ENCODE results near the gene SMOC2. TPM values are rescaled to one million over a fixed set of nuclear protein-coding genes. Genes with fewer than 3 reads are reported as not detected.
A peak's percentile ranks its signal among the peaks of the same experiment; 100 is the strongest.

Gene SMOC2
- total RNA-seq, 3 donors from 2014 or later: 11.4 to 40.4 (median 18.8) TPM

- ATAC-seq: no peak
- H3K4me3 ChIP-seq: no peak overlapping the region
- no peak for TF ChIP-seq CTCF (IDR thresholded peaks at IDR 0.05)
- intact Hi-C loops (cut with DNase I, micrococcal nuclease): no loop called here
- no peak for DNase-seq
- no peaks in the 10 kb centered on the region for H3K36me3 ChIP-seq (ENCODE audit: low read depth)
- H3K9me3 ChIP-seq: no peaks in the 10 kb centered on the region
- no peaks in the 10 kb centered on the region for H3K4me1 ChIP-seq (ENCODE audit: low read depth)
Measured at GRCh38 chr6:168663041-168663440, 222.1 kb downstream of the SMOC2 start.

GRCh38 chr6:168664956-168665355, 224.0 kb downstream of the SMOC2 start:
- no peak for TF ChIP-seq CTCF (IDR thresholded peaks at IDR 0.05)
- no peaks in the 10 kb centered on the region for H3K9me3 ChIP-seq
- no peaks in the 10 kb centered on the region for H3K4me1 ChIP-seq (ENCODE audit: low read depth)
- DNase-seq: no peak
- H3K4me3 ChIP-seq: no peak overlapping the region
- intact Hi-C loops (cut with DNase I, micrococcal nuclease): no loop called here
- no peaks in the 10 kb centered on the region for H3K36me3 ChIP-seq (ENCODE audit: low read depth)
- no peak for ATAC-seq

DNA sequence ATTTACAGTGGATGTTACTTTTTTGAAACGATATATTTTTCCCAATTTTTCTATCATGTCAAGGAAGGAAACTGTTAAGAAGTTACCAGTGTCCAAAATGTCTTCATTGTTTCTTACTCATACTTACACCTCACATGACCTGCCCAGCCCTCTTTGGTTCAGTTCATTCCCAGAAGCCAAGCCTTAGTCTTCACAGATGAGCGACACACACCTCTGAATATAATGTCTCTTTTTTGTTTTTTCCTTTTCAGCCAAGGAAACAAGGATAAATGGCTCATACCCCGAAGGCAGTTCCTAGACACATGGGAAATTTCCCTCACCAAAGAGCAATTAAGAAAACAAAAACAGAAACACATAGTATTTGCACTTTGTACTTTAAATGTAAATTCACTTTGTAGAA, 225.2 kb downstream of the SMOC2 start:
- ATAC-seq (peak; percentile 44), DNase-seq (no peak)
- Histone ChIP-seq H3K4me3 (no peak overlapping the region), H3K36me3 (ENCODE audit: low read depth) (no peaks in the 10 kb centered on the region), H3K9me3 (no peaks in the 10 kb centered on the region), H3K4me1 (ENCODE audit: low read depth) (no peaks in the 10 kb centered on the region)
- TF ChIP-seq CTCF (IDR thresholded peaks at IDR 0.05): no peak
- intact Hi-C loops (cut with DNase I, micrococcal nuclease): no loop called here

GRCh38 chr6:168666699-168667427, 225.9 kb downstream of the SMOC2 start:
- DNase-seq (no peak), ATAC-seq (no peak)
- Histone ChIP-seq H3K4me1 (ENCODE audit: low read depth) (no peaks in the 10 kb centered on the region), H3K36me3 (ENCODE audit: low read depth) (no peaks in the 10 kb centered on the region), H3K9me3 (no peaks in the 10 kb centered on the region), H3K4me3 (no peak overlapping the region)
- no peak for TF ChIP-seq CTCF (IDR thresholded peaks at IDR 0.05)
- intact Hi-C loops (cut with DNase I, micrococcal nuclease): no loop called here

GRCh38 chr6:168667428-168667805, 226.4 kb downstream of the SMOC2 start:
- no peaks in the 10 kb centered on the region for H3K9me3 ChIP-seq
- TF ChIP-seq CTCF (IDR thresholded peaks at IDR 0.05): no peak
- H3K4me1 ChIP-seq (ENCODE audit: low read depth): no peaks in the 10 kb centered on the region
- H3K4me3 ChIP-seq: no peak overlapping the region
- DNase-seq (no peak), ATAC-seq (no peak)
- H3K36me3 ChIP-seq (ENCODE audit: low read depth): no peaks in the 10 kb centered on the region
- intact Hi-C loops (cut with DNase I, micrococcal nuclease): no loop called here

Measured in mucosa of descending colon (tissue), 3 donors.